Measurements from ENCODE around the gene KLF12. TPM values are rescaled to one million over a fixed set of nuclear protein-coding genes. Genes with fewer than 3 reads are reported as not detected.

KLF12 gene
- total RNA-seq, 1 donor from 2014 or later, result 5.4 TPM

GRCh38 chr13:74136084-74136658 lies 2.0 kb upstream of the KLF12 start:
- TF ChIP-seq CTCF (IDR thresholded peaks at IDR 0.05) (no peak), POLR2AphosphoS5 (IDR thresholded peaks at IDR 0.05; ENCODE audit: insufficient read depth in 1 of 2, low read depth in 1 of 2) (no peak), POLR2A (IDR thresholded peaks at IDR 0.05) (no peak)
- DNase-seq (ENCODE audit: extremely low spot score in 2 of 2), result peak in 1 of 2 donors; percentile 89
- no peaks in the 10 kb centered on the region for H3K27me3 ChIP-seq
- no peaks in the 10 kb centered on the region for H3K36me3 ChIP-seq
- peak overlapping the region; percentile 87 to 96 for H3K4me3 ChIP-seq
- intact Hi-C loops (cut with DNase I), result loop anchor here (10.0 kb wide), 1 partner anchor 71 kb away; no protein-coding TSS in a partner anchor
- H3K9me3 ChIP-seq, result no peaks in the 10 kb centered on the region
- peaks cover 18% of the 10 kb centered on the region for H3K4me1 ChIP-seq
- peak overlapping the region; percentile 90 for H3K27ac ChIP-seq

GRCh38 chr13:74135326-74136083 lies 1.3 kb upstream of the KLF12 start:
- peak overlapping the region; percentile 87 to 96 for H3K4me3 ChIP-seq
- peak overlapping the region; percentile 90 for H3K27ac ChIP-seq
- peaks cover 18% of the 10 kb centered on the region for H3K4me1 ChIP-seq
- no peaks in the 10 kb centered on the region for H3K36me3 ChIP-seq
- intact Hi-C loops (cut with DNase I), result loop anchor here (10.0 kb wide), 1 partner anchor 71 kb away; no protein-coding TSS in a partner anchor
- TF ChIP-seq CTCF (IDR thresholded peaks at IDR 0.05) (no peak), POLR2A (IDR thresholded peaks at IDR 0.05) (no peak), POLR2AphosphoS5 (IDR thresholded peaks at IDR 0.05; ENCODE audit: insufficient read depth in 1 of 2, low read depth in 1 of 2) (peak in 1 of 2 donors; percentile 69)
- no peaks in the 10 kb centered on the region for H3K27me3 ChIP-seq
- DNase-seq (ENCODE audit: extremely low spot score in 2 of 2), result no peak
- H3K9me3 ChIP-seq, result no peaks in the 10 kb centered on the region

- peaks cover 22% of the 10 kb centered on the region for H3K4me1 ChIP-seq
These were observed 647 bp upstream of the KLF12 start for GRCh38 chr13:74134777-74135325.

GRCh38 chr13:74133657-74134201 lies 475 bp downstream of the KLF12 start:
- H3K27me3 ChIP-seq, result no peaks in the 10 kb centered on the region
- peak in 1 of 2 donors; percentile 94 for DNase-seq (ENCODE audit: extremely low spot score in 2 of 2)
- no peaks in the 10 kb centered on the region for H3K9me3 ChIP-seq
- peak in 1 of 2 donors; percentile 38 for TF ChIP-seq POLR2A (IDR thresholded peaks at IDR 0.05)
- TF ChIP-seq CTCF (IDR thresholded peaks at IDR 0.05), result no peak
- TF ChIP-seq POLR2AphosphoS5 (IDR thresholded peaks at IDR 0.05; ENCODE audit: insufficient read depth in 1 of 2, low read depth in 1 of 2), result peak in 1 of 2 donors; percentile 78
- H3K36me3 ChIP-seq, result no peaks in the 10 kb centered on the region
- intact Hi-C loops (cut with DNase I), result loop anchor here (10.0 kb wide), 1 partner anchor 69 kb away; no protein-coding TSS in a partner anchor
- H3K27ac ChIP-seq, result peak overlapping the region; percentile 90
- H3K4me3 ChIP-seq, result peak overlapping the region; percentile 87 to 96
- H3K4me1 ChIP-seq, result peaks cover 23% of the 10 kb centered on the region

More at GRCh38 chr13:74134777-74135325, 647 bp upstream of the KLF12 start:
- Histone ChIP-seq H3K27me3 (no peaks in the 10 kb centered on the region), H3K36me3 (no peaks in the 10 kb centered on the region), H3K27ac (peak overlapping the region; percentile 90), H3K4me3 (peak overlapping the region; percentile 87 to 96), H3K9me3 (no peaks in the 10 kb centered on the region)
- intact Hi-C loops (cut with DNase I), result loop anchor here (10.0 kb wide), 1 partner anchor 70 kb away; no protein-coding TSS in a partner anchor
- no peak for DNase-seq (ENCODE audit: extremely low spot score in 2 of 2)
- TF ChIP-seq POLR2AphosphoS5 (IDR thresholded peaks at IDR 0.05; ENCODE audit: insufficient read depth in 1 of 2, low read depth in 1 of 2), result peak in 1 of 2 donors; percentile 18
- TF ChIP-seq CTCF (IDR thresholded peaks at IDR 0.05), result no peak

All from vagina (tissue), 2 donors.